ENCODE data around the gene PPP6R1. TPM values are rescaled to one million over a fixed set of nuclear protein-coding genes. Genes with fewer than 3 reads are reported as not detected.

The PPP6R1 gene
- total RNA-seq, 2 donors from 2014 or later = 46.7 to 52.3 TPM

DNA sequence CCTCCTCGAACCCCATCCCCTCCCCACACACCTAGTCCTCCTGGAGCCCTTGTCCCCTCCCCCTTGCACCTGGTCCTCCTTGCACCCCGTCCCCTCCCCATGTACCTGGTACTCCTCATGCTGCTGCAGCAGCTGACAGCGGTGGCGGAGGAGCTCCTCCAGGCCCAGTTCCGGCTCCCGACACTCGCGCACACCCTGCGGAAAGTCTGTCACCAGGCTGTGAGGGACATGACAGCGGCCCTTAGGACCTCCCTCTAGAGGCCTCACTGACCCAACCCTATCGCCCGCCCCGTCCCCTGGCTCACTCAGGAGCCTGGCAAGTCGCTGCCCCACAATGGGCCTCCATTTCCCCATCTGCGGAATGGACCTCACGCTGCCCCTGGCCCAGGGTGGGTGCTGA lies 6.4 kb upstream of the PPP6R1 start:
- Histone ChIP-seq H3K9me3 (no peaks in the 10 kb centered on the region), H3K4me3 (no peak overlapping the region), H3K36me3 (peaks cover 6% of the 10 kb centered on the region), H3K27ac (no peak overlapping the region), H3K27me3 (replicated peaks; ENCODE audit: insufficient read depth) (no peaks in the 10 kb centered on the region), H3K4me1 (ENCODE audit: control insufficient read depth in 1 of 2, low read depth in 2 of 2) (peaks cover 0 to 2% of the 10 kb centered on the region in 2 donors)
- DNase-seq (ENCODE audit: low spot score) (no peak), ATAC-seq (ENCODE audit: insufficient number of reproducible peaks, low FRiP score, low read depth) (no peak)
- TF ChIP-seq CTCF (IDR thresholded peaks at IDR 0.05) = no peak

- TF ChIP-seq CTCF (IDR thresholded peaks at IDR 0.05) = no peak
- ATAC-seq (ENCODE audit: insufficient number of reproducible peaks, low FRiP score, low read depth) (no peak), DNase-seq (ENCODE audit: low spot score) (no peak)
- Histone ChIP-seq H3K9me3 (no peaks in the 10 kb centered on the region), H3K36me3 (peaks cover 6% of the 10 kb centered on the region), H3K4me1 (ENCODE audit: control insufficient read depth in 1 of 2, low read depth in 2 of 2) (peaks cover 5 to 9% of the 10 kb centered on the region in 2 donors), H3K27me3 (replicated peaks; ENCODE audit: insufficient read depth) (no peaks in the 10 kb centered on the region), H3K4me3 (no peak overlapping the region), H3K27ac (no peak overlapping the region)
Measured at GRCh38 chr19:55264531-55264930, 5.7 kb upstream of the PPP6R1 start.

DNA sequence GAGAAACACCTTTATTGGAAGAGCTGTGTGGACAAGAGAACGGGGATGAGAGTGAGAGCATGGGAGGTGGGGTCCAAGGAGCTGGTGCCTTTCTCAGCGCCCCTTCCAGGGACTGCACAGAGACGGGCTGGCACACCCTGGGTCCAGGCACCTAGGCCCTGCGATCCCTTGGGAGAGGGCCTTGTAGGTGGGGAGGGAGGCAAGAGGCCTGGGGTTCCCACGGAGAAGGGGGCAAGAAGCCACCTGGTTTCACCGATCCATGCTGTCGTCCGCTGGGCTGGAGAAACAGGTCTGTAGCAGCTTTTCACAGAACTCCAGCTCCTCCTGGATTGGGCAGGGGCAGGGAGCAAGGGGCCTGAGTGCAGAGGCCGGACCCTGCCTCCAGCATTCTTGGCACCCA lies 3.5 kb upstream of the PPP6R1 start:
- no peaks in the 10 kb centered on the region for H3K9me3 ChIP-seq
- H3K27me3 ChIP-seq (replicated peaks; ENCODE audit: insufficient read depth) = no peaks in the 10 kb centered on the region
- no peak for ATAC-seq (ENCODE audit: insufficient number of reproducible peaks, low FRiP score, low read depth)
- peaks cover 8 to 14% of the 10 kb centered on the region in 2 donors for H3K4me1 ChIP-seq (ENCODE audit: control insufficient read depth in 1 of 2, low read depth in 2 of 2)
- H3K4me3 ChIP-seq = no peak overlapping the region
- H3K27ac ChIP-seq = no peak overlapping the region
- no peak for DNase-seq (ENCODE audit: low spot score)
- peaks cover 6% of the 10 kb centered on the region for H3K36me3 ChIP-seq
- TF ChIP-seq CTCF (IDR thresholded peaks at IDR 0.05) = no peak

DNA sequence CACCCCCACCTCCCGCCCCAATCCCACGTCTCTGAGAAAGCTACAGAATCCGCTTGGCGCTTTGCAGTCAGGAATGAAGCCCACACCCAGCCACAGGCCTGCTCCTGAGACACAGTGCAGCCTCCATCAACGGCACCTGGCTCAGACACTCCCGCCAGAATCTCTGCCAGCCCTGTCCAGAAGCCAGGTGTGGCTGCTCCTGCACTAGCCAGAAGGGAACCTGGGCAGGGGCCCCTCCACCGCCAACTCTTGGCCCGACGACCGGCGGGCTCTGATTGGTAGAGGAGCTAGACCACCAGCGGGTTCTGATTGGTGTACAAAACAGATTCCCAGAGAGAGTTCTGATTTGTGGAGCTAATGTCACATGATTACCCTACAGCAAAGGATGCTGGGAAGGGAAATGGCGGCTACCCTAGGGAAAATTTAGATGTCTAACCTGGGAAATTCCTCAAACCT lies 2.9 kb upstream of the PPP6R1 start:
- Histone ChIP-seq H3K27me3 (replicated peaks; ENCODE audit: insufficient read depth) (no peaks in the 10 kb centered on the region), H3K9me3 (no peaks in the 10 kb centered on the region)

GRCh38 chr19:55259540-55260210 lies 858 bp upstream of the PPP6R1 start:
- H3K27me3 ChIP-seq (replicated peaks; ENCODE audit: insufficient read depth) = no peaks in the 10 kb centered on the region
- peak overlapping the region; percentile 88 to 93 for H3K27ac ChIP-seq
- no peak for TF ChIP-seq CTCF (IDR thresholded peaks at IDR 0.05)
- peak overlapping the region; percentile 94 for H3K4me3 ChIP-seq
- H3K4me1 ChIP-seq (ENCODE audit: control insufficient read depth in 1 of 2, low read depth in 2 of 2) = peaks cover 33 to 41% of the 10 kb centered on the region in 2 donors
- ATAC-seq (ENCODE audit: insufficient number of reproducible peaks, low FRiP score, low read depth) = no peak
- no peak for DNase-seq (ENCODE audit: low spot score)
- no peaks in the 10 kb centered on the region for H3K36me3 ChIP-seq
- H3K9me3 ChIP-seq = no peaks in the 10 kb centered on the region

More for the DNA sequence above, 2.9 kb upstream of the PPP6R1 start:
- H3K4me1 ChIP-seq (ENCODE audit: control insufficient read depth in 1 of 2, low read depth in 2 of 2) = peaks cover 14 to 21% of the 10 kb centered on the region in 2 donors
- TF ChIP-seq CTCF (IDR thresholded peaks at IDR 0.05) = no peak
- DNase-seq (ENCODE audit: low spot score) (no peak), ATAC-seq (ENCODE audit: insufficient number of reproducible peaks, low FRiP score, low read depth) (no peak)
- peaks cover 6% of the 10 kb centered on the region for H3K36me3 ChIP-seq
- H3K27ac ChIP-seq = no peak overlapping the region
- no peak overlapping the region for H3K4me3 ChIP-seq
